ENCODE data around the gene ANLN.
A peak's percentile ranks its signal among the peaks of the same experiment; 100 is the strongest.
"Not testable (repeated sequence)": the region's sequence is repeated elsewhere in the genome, so short reads cannot be mapped to it uniquely, and the experiment has no call there.

The ANLN gene

GRCh38 chr7:36379831-36380504 is 9.7 kb upstream of the ANLN start:
- DNase-seq (ENCODE audit: low read depth in 2 of 2), result no peak

- no peak for DNase-seq (ENCODE audit: low read depth in 2 of 2)
Observed at GRCh38 chr7:36381056-36381455, 8.6 kb upstream of the ANLN start.

DNA sequence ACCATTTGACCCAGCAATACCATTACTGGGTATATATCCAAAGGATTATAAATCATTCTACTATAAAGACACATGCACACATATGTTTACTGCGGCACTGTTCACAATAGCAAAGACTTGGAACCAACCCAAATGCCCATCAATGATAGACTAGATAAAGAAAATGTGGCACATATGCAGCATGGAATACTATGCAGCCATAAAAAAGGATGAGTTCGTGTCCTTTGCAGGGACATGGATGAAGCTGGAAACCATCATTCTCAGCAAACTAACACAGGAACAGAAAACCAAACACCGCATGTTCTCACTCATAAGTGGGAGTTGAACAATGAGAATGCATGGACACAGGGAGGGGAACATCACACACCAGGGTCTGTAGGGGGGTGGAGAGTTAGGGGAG is 6.4 kb upstream of the ANLN start:
- not testable (repeated sequence) for DNase-seq (ENCODE audit: low read depth in 2 of 2)

- not testable (repeated sequence) for DNase-seq (ENCODE audit: low read depth in 2 of 2)
Observed at GRCh38 chr7:36385646-36386045, 4.0 kb upstream of the ANLN start.

DNA sequence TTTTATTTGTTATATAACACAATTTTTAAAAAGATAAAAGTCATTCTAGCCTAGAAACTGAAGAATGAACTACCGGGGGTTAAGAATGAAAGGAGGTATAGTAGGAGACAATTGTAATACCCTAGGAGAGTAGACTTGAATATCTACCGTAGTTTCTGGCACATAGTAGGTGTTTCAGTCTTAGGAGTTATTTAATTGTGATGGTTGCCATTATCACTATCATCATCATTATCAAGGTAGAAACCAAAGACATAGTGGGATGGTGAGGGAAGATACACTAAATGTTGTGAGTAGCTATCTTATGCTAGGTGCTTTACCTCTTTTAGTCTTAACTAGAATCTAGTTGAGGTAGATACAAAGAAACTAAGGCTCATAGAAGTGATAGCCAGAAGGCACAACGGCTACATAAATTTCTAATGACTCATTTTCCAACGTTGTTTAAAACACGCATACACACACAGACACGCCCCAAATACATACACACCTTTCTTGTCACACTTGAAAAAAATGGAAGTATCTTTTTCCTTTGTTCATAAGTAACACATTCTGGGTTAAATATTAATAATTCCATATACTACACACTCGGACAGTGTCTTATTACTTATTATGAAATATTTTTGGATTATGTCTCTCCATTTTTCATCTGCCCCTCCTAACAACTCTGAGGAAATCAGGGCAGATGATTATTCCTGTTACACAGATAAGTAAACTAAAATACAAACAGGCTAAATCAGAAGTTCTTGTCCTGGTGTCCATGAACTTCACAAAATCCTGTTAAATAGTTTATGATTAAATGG is 2.0 kb upstream of the ANLN start:
- no peak for DNase-seq (ENCODE audit: low read depth in 2 of 2)

- DNase-seq (ENCODE audit: low read depth in 2 of 2), result no peak
Observed at GRCh38 chr7:36388423-36388822, 1.2 kb upstream of the ANLN start.

- DNase-seq (ENCODE audit: low read depth in 2 of 2), result peak in 1 of 2 donors; percentile 16
Observed at GRCh38 chr7:36390199-36391090, 783 bp downstream of the ANLN start.

- DNase-seq (ENCODE audit: low read depth in 2 of 2), result no peak
Observed at GRCh38 chr7:36391436-36392198, 2.0 kb downstream of the ANLN start.

DNA sequence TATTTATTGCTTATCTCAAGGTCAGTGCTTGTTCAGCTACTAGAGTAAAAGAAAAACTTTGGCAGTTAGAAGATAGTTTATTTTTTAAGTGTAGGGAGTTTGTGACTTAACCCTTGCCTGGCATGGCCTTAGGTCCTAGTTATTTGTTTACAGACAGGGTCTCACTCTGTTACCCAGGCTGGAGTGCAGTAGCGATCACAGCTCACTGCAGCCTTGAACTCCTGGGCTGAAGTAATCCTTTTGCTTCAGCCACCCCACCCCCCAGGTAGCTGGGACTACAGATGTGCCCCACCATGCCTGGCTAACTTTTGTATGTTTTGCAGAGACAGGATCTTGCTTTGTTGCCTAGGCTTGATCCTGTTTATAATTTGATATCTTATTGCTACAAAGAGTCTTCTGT is 4.2 kb downstream of the ANLN start:
- DNase-seq (ENCODE audit: low read depth in 2 of 2), result no peak

DNA sequence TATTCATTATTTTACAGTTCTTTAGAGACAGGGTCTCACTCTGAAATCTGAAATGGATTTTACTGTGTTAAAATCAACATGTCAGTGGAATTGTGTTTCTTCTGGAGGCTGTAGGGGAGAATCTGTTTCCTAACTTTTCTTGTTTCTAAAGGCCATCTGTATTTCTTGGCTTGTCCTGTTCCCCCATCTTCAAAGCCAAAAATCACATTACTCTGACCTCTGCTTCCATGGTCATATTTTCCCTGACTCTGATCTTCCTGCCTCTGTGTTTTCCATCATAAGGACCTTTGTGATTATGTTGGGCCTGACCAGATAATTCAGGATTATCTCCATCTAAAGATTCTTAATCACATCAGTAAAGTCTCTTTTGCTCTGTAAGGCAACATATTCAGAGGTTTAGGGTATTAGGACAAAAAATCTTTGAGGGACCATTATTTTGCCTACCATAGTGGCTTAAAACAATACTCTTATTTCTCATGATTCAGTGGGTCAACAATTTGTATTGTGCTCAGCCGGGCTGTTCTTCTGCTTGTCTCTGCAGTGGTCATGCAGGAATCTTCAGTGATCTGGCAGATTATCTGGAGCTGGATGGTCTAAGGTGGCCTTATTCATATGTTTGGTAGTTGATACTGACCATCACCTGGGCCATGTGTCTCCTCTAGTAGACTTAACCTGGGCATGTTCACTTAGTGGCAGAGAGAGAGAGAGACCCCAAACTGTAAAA is 5.7 kb downstream of the ANLN start:
- no peak for DNase-seq (ENCODE audit: low read depth in 2 of 2)

DNA sequence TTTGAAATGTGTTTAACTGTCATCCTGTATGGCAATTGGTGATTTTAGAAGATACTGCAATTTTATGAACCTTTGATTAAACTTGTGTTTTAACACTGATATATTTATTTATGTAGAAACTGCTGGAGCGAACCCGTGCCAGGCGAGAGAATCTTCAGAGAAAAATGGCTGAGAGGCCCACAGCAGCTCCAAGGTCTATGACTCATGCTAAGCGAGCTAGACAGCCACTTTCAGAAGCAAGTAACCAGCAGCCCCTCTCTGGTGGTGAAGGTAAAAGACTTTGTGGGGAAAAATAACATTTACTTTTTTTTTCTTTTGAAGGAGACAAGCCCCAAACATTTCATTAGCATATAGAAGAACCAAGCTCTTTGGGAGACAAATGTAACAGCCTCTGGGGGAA is 6.5 kb downstream of the ANLN start:
- no peak for DNase-seq (ENCODE audit: low read depth in 2 of 2)

DNA sequence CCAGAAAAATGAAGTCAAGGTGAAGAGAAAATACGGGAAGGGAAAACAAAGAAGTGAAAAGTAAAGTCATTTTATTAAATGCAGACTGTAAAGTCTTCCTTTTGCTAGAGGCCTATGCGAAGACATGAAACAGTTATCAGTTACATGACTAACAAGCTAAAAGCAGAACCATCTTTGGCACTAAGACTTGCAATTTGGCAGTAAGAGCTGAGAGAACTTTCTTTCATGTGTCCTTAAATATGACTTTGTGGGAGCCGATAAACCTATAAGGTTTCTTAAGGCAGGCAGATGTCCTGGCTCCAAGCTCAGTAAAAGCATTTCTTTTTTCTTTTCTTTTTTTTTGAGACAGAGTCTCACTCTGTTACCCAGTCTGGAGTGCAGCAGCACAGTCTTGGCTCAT is 10.4 kb downstream of the ANLN start:
- no peak for DNase-seq (ENCODE audit: low read depth in 2 of 2)

DNA sequence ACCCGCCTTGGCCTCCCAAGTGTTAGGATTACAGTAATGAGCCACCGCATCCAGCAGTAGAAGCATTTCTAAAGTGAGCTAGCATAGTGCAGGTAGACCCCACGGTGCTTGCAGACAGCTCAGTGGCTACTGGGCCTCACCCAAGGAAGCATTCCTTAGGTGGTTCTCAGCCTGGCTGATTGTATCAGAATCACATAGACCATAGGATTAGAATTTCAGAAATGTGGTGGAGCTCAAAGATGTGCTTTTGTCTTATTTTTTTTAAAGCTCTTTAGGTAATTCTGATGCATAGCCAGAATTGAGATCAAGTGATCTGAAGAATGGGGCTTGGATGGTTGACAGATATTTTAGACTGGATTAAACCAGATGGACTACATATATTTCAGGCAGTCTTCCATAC is 10.9 kb downstream of the ANLN start:
- no peak for DNase-seq (ENCODE audit: low read depth in 2 of 2)

DNA sequence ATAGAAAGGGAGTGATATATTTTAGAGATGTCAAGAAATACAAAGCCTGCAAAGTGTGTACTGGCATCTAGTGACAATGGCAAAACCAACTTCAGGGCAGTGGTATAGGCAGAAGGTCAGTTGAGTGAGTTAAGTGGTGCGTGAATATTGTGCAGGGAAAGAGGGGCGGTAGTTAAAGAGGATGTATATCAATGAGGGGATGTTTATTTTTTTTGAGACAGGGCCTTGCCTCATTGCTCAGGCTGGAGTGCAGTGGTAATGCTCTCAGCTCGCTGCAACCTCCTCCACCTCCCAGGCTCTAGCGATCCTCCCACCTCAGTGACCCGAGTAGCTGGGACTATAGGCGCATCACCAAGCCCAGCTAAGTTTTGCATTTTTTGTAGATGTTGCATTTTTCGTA is 13.8 kb downstream of the ANLN start:
- DNase-seq (ENCODE audit: low read depth in 2 of 2), result no peak

DNA sequence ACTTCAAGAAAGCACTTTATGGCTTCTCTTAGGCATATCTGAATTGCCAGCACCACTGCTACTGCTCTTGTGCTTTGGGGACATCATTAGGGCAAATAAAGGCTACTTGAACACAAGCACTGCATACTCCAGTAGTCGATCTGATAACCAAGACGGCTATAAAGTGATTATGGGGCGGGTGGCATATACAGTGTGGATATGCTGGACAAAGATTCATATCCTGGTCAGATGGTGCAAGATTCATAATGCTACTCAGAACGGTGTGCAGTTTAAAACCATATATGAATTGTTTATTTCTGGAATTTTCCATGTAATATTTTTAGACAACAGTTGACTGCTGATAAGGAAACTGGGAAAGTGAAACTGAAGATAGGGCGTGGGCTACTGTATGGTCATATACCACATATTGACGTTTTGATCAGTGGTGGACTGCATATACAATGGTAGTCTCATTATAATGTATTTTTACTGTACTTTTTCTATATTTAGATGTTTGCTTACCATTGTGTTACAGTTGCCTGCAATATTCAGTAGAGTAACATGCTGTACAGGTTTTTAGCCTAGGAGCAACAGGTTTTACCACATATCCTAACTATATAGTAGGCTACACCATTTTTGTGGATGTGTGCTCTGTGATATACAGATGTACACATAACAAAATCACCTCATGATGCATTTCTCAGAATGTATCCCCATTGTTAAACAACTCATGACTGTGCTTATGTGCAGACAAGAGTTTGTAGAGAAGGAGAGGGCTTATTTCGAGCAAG is 15.2 kb downstream of the ANLN start:
- no peak for DNase-seq (ENCODE audit: low read depth in 2 of 2)

DNA sequence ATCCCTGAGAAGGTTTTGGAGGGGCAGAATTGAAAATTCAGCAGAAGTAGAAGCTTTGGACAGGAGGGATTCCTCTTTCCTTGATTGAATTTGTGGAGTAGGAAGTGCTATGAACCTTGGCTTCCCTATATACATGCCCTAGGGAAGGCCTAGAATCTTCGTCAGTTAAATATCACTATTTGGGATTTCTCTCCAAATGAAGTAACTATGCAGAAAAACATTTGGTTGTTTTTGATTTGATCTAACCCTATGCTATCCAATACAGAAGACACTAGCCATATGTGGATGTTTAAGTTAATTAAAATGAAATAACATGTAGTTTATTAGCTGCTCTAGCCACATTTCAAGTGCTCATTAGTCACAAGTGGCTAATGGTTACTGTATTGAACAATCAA is 15.7 kb downstream of the ANLN start:
- DNase-seq (ENCODE audit: low read depth in 2 of 2), result no peak

DNA sequence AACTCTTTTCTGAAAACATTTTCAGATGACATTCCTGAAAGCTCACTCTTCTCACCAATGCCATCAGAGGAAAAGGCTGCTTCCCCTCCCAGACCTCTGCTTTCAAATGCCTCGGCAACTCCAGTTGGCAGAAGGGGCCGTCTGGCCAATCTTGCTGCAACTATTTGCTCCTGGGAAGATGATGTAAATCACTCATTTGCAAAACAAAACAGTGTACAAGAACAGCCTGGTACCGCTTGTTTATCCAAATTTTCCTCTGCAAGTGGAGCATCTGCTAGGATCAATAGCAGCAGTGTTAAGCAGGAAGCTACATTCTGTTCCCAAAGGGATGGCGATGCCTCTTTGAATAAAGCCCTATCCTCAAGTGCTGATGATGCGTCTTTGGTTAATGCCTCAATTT is 16.5 kb downstream of the ANLN start:
- DNase-seq (ENCODE audit: low read depth in 2 of 2), result no peak

DNA sequence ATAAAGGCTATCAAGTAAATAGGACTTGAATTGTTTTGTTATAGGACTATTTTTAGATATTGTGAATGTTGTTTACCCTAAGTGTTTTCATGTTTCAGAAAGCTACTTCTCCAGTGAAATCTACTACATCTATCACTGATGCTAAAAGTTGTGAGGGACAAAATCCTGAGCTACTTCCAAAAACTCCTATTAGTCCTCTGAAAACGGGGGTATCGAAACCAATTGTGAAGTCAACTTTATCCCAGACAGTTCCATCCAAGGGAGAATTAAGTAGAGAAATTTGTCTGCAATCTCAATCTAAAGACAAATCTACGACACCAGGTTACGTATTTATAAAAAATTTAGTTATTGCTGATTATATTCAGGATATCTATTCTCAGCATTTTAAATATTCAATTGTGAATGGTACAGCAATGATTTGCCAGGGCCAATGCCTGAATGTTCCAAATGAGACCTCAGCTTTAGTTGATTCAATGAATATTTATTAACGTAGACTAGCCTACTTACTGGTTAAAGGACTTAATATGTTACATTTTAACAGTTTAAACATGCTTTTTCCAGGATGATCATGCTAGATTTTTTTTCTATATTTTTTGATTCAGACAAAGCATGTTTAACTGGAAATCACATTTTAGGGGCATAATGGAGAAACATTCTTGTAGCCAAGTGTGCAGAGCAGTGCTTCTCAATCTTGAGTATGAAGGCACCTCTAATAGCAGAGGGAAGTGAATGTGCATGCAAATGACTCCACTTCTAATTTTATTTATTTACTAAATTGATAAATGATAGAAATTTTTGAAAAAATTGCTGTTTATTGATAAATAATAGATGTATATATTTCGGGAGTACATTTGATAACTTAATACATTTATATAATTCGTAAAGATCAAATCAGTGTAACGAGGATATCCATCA is 18.2 kb downstream of the ANLN start:
- DNase-seq (ENCODE audit: low read depth in 2 of 2), result no peak

DNA sequence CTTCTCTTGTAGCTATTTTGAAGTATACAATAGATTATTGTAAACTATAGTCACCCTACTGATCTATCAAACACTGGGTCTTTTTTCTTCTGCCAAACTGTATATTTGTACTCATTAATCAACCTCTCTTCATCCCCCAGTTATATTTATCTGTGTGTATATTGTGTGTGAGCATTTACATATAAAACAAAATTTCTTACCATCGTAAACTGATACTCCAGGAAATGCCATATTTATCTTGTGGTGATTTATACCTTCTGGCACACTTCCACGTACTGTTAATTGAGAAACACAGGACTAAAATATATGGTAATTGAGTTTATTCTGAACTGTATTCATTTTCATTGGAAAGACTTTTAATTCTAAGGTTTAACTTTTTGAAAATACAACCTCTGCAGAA is 18.9 kb downstream of the ANLN start:
- DNase-seq (ENCODE audit: low read depth in 2 of 2), result no peak

Data from stimulated activated CD8-positive, alpha-beta memory T cell treated with anti-CD3 and anti-CD28 coated beads, Interleukin-15, amount 100 ng/mL, for 4 hours (primary cell).